Smooth muscle cell (in vitro differentiated cells): ENCODE results near the gene OR1C1. TPM values are rescaled to one million over a fixed set of nuclear protein-coding genes. Genes with fewer than 3 reads are reported as not detected.
"Not testable (repeated sequence)": the region's sequence is repeated elsewhere in the genome, so short reads cannot be mapped to it uniquely, and the experiment has no call there.

Experiments
- DNase-seq: peaks from one replicate; lab custom pipeline; 2025; ENCODE audit not compliant: unreplicated experiment; lab: John Stamatoyannopoulos, UW
- H2AFZ ChIP-seq: fragments of 200-600 bp; sonication (generic); 2 replicates; pipeline ENCODE4 v1.6.0; 2016; ENCODE audit warnings: antibody characterized with exemption, low read depth, mild to moderate bottlenecking
- H3F3A ChIP-seq: fragments of 200-600 bp; sonication (generic); 2 replicates; pipeline ENCODE4 v1.6.0; 2017; ENCODE audit warnings: antibody characterized with exemption, low read depth
- H3K27ac ChIP-seq: fragments of 200-600 bp; sonication (generic); 2 replicates; pipeline ENCODE4 v1.5.1; 2016; ENCODE audit warnings: low read depth, mild to moderate bottlenecking
- H3K27me3 ChIP-seq: fragments of 200-600 bp; sonication (generic); 2 replicates; pipeline ENCODE4 v1.6.1; 2016; ENCODE audit warnings: low read depth, mild to moderate bottlenecking
- H3K36me3 ChIP-seq: fragments of 200-600 bp; sonication (generic); 2 replicates; pipeline ENCODE4 v1.5.1; 2016; ENCODE audit warnings: low read depth
- H3K4me1 ChIP-seq: fragments of 200-600 bp; sonication (generic); 2 replicates; pipeline ENCODE4 v1.5.1; 2016; ENCODE audit warnings: low read depth
- H3K4me2 ChIP-seq: fragments of 200-600 bp; sonication (generic); 2 replicates; pipeline ENCODE4 v1.6.0; 2016; ENCODE audit warnings: mild to moderate bottlenecking
- H3K4me3 ChIP-seq: fragments of 200-600 bp; sonication (generic); 2 replicates; pipeline ENCODE4 v1.5.1; 2016; ENCODE audit warnings: mild to moderate bottlenecking
- H3K79me2 ChIP-seq: fragments of 200-600 bp; sonication (generic); 2 replicates; pipeline ENCODE4 v1.6.0; 2016; ENCODE audit warnings: low read depth, mild to moderate bottlenecking
- H3K9ac ChIP-seq: fragments of 200-600 bp; sonication (generic); 2 replicates; pipeline ENCODE4 v1.6.0; 2016; ENCODE audit warnings: low read depth
- H3K9me3 ChIP-seq: fragments of 200-600 bp; sonication (generic); replicated peaks from 2 replicates; pipeline ENCODE4 v1.5.1; 2016; ENCODE audit warnings: low read depth
- H4K20me1 ChIP-seq: fragments of 200-600 bp; sonication (generic); 2 replicates; pipeline ENCODE4 v1.6.0; 2016; ENCODE audit warnings: low read depth
- CTCF ChIP-seq: fragments of 200-600 bp; sonication (generic); IDR thresholded peaks from 2 replicates; pipeline ENCODE4 v1.5.1; 2017; ENCODE audit warnings: borderline replicate concordance, mild to moderate bottlenecking, antibody characterized with exemption; ENCODE audit not compliant: insufficient read depth, poor library complexity, severe bottlenecking
- WGBS: methylation state at CpG from one replicate; pipeline ENCODE4 v1.1.7; 2016; ENCODE audit warnings: low lambda C conversion rate; 5-methylcytosine and 5-hydroxymethylcytosine counted together
- polyA plus RNA-seq: library from polyadenylated mRNA; unstranded; fragments of >200 nt; fragmentation: Nextera tagmentation; extraction: Ambion mirVana; gene quantifications from 2 replicates; pipeline ENCODE4 v1.2.1, GENCODE V29; 2016
- total RNA-seq: library from RNA; depleted of rRNA; stranded (reverse); fragments of >200 nt; gene quantifications from 2 replicates; pipeline ENCODE4 v1.2.3, GENCODE V29; 2014

Gene OR1C1
- total RNA-seq (not detected in 2 replicates), polyA plus RNA-seq (not detected in 2 replicates)

- Histone ChIP-seq H3K9me3 (peaks cover under 1% of the 10 kb centered on the region), H3K9ac (no peak within 1 kb of the TSS), H3F3A (no peaks in the 10 kb centered on the region), H2AFZ (no peak within 1 kb of the TSS), H3K4me2 (no peak within 1 kb of the TSS), H3K79me2 (no peaks in the 10 kb centered on the region), H4K20me1 (no peaks in the 10 kb centered on the region), H3K4me3 (no peak within 1 kb of the TSS), H3K4me1 (no peaks in the 10 kb centered on the region), H3K36me3 (no peaks in the 10 kb centered on the region), H3K27ac (no peak within 1 kb of the TSS), H3K27me3 (no peaks in the 10 kb centered on the region)
- WGBS, result 89% methylated on average over 3 of the region's 3 CpGs
- no peak for DNase-seq
- TF ChIP-seq CTCF, result no peak
Observed at GRCh38 chr1:247760456-247760855, at the start of gene OR1C1. Gene OR1C1 (minus strand): TSS chr1:247760556. CDS start chr1:247758406, 2,150 bp downstream.

- no peaks in the 10 kb centered on the region for H3K27me3 ChIP-seq
- no peak for TF ChIP-seq CTCF
- H3K36me3 ChIP-seq, result no peaks in the 10 kb centered on the region
- H3K9me3 ChIP-seq, result no peaks in the 10 kb centered on the region
- H3K4me3 ChIP-seq, result no peak overlapping the region
- no peak overlapping the region for H3K9ac ChIP-seq
- no peaks in the 10 kb centered on the region for H3K79me2 ChIP-seq
- H3K4me2 ChIP-seq, result no peak overlapping the region
- no peak overlapping the region for H2AFZ ChIP-seq
- 20% methylated on average over 2 of the region's 2 CpGs for WGBS
- no peaks in the 10 kb centered on the region for H3F3A ChIP-seq
- DNase-seq, result no peak
- no peak overlapping the region for H3K27ac ChIP-seq
- H4K20me1 ChIP-seq, result no peaks in the 10 kb centered on the region
- no peaks in the 10 kb centered on the region for H3K4me1 ChIP-seq
Observed at GRCh38 chr1:247797518-247797917, 37.2 kb upstream of the OR1C1 start.

GRCh38 chr1:247769603-247770002 lies 9.2 kb upstream of the OR1C1 start:
- H3K36me3 ChIP-seq, result no peaks in the 10 kb centered on the region
- H3K4me1 ChIP-seq, result no peaks in the 10 kb centered on the region
- no peaks in the 10 kb centered on the region for H4K20me1 ChIP-seq
- H3K27ac ChIP-seq, result no peak overlapping the region
- no peak overlapping the region for H2AFZ ChIP-seq
- H3K4me2 ChIP-seq, result no peak overlapping the region
- H3K9me3 ChIP-seq, result peaks cover 13% of the 10 kb centered on the region
- H3K9ac ChIP-seq, result no peak overlapping the region
- no peaks in the 10 kb centered on the region for H3K79me2 ChIP-seq
- DNase-seq, result no peak
- no peak for TF ChIP-seq CTCF
- no peaks in the 10 kb centered on the region for H3K27me3 ChIP-seq
- H3K4me3 ChIP-seq, result no peak overlapping the region
- no peaks in the 10 kb centered on the region for H3F3A ChIP-seq

- WGBS, result 67% methylated on average over 1 of the region's 1 CpG
- H3K4me2 ChIP-seq, H3K27ac ChIP-seq, H3K4me3 ChIP-seq, H4K20me1 ChIP-seq, H3K36me3 ChIP-seq, H2AFZ ChIP-seq, H3K79me2 ChIP-seq, DNase-seq, H3F3A ChIP-seq, H3K4me1 ChIP-seq, H3K9ac ChIP-seq, H3K27me3 ChIP-seq: not testable (repeated sequence)
- peaks cover 17% of the 10 kb centered on the region for H3K9me3 ChIP-seq
Observed at GRCh38 chr1:247754311-247754710, 6.0 kb downstream of the OR1C1 start.
